ENCODE results near the gene TNFAIP8L3.

The TNFAIP8L3 gene

GRCh38 chr15:51114437-51115119 is 19.9 kb upstream of the TNFAIP8L3 start:
- DNase-seq (ENCODE audit: low spot score), result no peak

DNA sequence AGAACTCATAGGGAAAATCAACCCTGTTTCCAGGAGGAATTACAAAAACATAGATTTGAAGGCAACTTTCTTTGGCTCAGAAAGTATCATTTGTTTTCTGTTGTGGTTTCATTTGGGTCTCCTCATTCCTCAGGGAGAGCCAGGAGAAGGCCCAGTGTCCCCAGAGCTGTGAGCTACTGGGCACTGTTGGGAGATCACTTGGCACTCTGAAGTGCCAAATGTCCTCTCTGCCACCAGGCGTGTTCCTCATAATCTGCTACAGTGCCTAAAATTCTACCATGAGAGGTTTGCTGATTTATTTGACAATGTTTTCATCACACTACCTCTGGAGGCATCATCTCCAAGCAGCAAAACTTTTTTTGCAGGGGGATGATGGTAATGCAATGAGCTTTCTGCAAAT is 17.4 kb upstream of the TNFAIP8L3 start:
- no peak for DNase-seq (ENCODE audit: low spot score)

GRCh38 chr15:51111061-51111460 is 16.4 kb upstream of the TNFAIP8L3 start:
- no peak for DNase-seq (ENCODE audit: low spot score)

- DNase-seq (ENCODE audit: low spot score), result no peak
Measured at GRCh38 chr15:51110171-51110570, 15.5 kb upstream of the TNFAIP8L3 start.

DNA sequence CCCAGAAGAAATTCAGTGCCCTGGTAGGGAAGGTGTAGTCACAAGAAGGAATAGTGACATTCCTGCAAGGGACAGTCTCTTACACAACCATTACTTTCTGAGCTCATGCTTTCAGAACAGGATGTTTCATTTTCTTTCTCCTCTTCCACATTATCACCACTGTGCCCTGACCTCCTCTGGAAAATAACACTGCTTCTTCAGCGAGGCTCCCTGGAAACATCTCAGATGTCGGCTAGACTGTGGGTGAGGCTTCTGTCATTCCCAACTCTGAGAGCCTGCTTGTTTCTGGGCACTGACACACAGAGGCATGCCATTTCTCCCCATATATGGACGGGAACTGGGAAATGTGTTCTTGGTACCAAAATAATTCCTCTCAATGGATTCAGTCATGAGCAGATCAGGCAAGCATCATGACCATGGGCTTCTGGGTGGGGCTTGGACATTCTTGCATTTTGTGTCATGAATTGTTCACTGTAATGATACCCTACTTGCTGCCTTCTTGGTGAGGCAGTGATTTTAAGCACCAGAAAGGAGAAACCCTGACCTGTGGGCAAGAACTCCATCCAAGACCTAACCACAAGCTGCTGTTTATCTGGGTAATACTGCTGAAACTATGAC is 14.3 kb upstream of the TNFAIP8L3 start:
- peak; percentile 50 for DNase-seq (ENCODE audit: low spot score)

- DNase-seq (ENCODE audit: low spot score), result no peak
Measured at GRCh38 chr15:51107612-51108011, 12.9 kb upstream of the TNFAIP8L3 start.

DNA sequence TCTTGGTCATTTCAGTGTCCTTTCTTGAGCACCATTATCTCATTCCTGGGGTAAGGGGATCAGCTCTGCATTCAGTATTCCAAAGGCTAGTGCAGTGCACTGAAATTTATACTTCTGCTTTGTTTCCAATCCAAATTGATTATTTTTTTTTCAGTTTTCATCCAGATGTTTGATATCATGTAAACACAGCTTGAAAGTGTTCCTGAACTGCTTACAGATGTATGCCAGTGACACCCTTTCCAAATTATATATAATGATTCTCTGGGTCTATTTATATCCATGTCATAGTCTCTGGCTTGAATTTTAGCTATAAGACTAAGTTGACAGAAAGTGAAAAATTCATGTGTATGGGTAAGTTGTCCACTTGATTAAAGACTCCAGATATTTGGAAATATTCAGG is 11.8 kb upstream of the TNFAIP8L3 start:
- DNase-seq (ENCODE audit: low spot score), result no peak

DNA sequence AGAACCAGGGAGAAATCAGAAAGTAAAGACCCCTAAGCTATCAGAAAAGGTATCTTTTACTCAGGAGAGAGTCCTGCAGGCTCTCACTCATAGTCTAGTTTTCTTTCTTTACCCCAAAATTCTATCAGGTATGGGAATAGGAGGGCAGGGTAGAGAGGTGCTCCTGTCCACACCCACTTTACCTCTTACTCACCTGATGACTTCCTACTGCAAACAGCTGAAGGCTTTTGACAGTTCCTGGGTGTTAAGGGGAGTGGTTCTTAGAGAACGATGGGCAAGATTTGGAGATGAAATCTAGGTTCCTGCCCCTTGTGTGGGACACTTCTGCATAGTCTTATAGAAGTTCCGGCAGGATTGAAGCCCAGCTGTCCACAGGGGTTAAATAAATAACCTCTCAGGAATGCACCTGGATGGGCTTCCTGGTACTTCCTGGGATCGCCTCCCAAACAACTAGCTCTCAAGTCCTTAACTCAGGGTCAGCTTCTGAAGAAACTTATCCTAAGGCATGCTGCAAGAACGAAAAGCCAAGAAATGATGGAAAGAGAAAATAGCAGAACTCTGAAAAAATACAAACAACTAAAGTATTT is 10.8 kb upstream of the TNFAIP8L3 start:
- peak; percentile 15 for DNase-seq (ENCODE audit: low spot score)

DNA sequence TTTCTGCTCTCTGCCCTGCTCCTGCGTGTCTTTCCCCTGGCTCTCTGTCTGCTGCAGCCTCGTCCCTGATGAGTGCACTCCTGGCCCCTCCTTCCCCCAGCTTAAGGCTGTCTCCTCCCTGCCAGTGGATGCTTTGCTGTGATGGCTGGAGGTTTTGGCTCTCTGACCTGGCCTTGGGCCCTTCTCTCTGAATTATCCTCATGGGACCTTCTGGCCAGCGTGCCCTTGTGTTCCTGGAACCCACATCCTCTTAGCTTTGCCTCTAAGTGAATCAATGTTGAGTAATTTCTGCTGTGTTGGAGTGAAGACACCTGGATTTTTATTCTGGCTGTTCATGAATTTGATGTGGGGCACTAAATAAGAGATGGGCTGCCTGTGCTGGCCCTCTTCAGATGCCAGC is 9.8 kb upstream of the TNFAIP8L3 start:
- DNase-seq (ENCODE audit: low spot score), result no peak

DNA sequence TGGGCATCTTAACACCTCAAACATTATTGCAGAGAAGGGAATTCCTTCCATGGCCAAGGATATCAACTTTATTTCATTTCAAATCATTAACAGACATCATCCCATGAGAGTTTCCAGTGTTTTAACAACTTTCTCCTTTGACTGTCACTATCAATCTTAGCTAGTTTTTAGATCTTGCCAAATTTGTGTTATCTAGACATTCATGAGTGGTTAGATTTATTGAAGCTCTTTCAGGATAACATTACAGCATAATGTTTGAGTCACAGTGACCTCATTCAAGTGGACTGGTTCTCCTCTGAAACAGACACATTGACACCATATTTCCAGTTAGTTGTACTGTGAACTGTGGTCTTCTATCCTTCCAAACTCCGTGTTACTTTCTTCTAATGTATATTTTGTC is 8.6 kb upstream of the TNFAIP8L3 start:
- DNase-seq (ENCODE audit: low spot score), result peak; percentile 4

- no peak for DNase-seq (ENCODE audit: low spot score)
Measured at GRCh38 chr15:51100785-51101489, 6.2 kb upstream of the TNFAIP8L3 start.

- no peak for DNase-seq (ENCODE audit: low spot score)
Measured at GRCh38 chr15:51099185-51099584, 4.5 kb upstream of the TNFAIP8L3 start.

- DNase-seq (ENCODE audit: low spot score), result no peak
Measured at GRCh38 chr15:51098331-51098619, 3.6 kb upstream of the TNFAIP8L3 start.

GRCh38 chr15:51097553-51098330 is 3.0 kb upstream of the TNFAIP8L3 start:
- peak; percentile 32 for DNase-seq (ENCODE audit: low spot score)

GRCh38 chr15:51096976-51097375 is 2.3 kb upstream of the TNFAIP8L3 start:
- no peak for DNase-seq (ENCODE audit: low spot score)

GRCh38 chr15:51095681-51096331 is 1.1 kb upstream of the TNFAIP8L3 start:
- no peak for DNase-seq (ENCODE audit: low spot score)

DNA sequence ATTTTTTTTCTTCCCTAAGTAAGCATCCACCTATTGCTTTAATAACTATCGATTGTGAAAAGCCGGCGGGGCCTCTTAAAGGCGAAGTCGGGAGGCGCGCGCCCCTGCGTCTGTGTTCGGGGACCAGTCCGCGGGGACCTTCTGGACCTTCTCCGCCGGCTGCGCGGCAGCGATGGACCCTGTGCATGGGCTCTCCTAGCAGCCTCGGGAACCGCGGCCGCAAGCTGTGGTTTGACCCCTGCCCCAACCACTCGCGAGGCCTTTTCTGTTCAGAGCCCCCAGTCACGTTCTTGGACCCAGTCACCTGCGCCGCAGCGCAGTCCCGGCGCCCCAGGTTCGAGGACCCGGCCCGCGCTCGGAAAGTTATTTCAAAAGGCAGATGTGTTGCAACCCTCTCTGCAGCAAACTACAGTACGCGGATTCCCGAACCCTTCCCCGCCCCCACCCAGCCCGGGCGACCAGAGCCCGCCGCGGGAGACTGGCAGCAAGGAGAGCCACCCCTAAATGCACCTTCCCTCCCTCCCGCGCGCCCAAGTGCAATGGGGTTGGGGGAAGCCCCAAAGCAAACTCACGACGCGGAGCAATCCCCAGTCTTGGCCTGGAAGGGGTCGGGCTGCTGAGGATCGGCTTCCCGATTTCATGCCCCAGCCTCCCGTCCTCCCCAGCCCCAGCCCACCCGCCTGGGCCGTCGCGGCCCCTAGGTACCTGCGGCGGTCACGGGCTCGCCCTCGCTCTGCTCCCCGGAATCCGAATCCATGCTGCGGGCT is 684 bp downstream of the TNFAIP8L3 start:
- DNase-seq (ENCODE audit: low spot score), result no peak

- no peak for DNase-seq (ENCODE audit: low spot score)
Measured at GRCh38 chr15:51093488-51093838, 1.2 kb downstream of the TNFAIP8L3 start.

DNA sequence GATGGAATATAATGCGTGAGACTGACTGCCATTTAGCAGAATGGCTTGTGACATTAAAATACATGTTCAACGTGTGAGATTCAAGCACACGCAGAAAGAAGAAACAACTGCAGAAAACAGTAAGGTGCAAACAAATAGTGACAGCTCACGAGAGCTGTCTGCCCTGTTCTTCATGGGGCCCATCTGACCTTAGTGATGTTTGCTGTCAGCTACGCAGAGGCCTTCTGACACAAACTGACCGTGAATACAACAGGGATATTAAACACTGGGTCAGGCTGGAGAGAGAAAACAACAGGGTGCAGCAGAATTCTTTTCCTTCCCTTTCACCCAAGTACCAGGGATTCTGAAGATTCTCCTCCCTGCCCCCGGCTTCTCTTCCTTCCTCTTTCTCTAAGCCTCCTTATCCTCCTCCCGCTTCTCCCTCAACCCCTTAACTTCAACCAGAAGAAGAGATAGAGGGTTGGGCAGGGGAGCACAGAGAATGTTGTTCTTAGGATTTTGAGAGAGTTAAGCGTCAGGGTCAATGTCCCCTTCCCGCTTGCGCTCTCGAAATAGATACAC is 2.1 kb downstream of the TNFAIP8L3 start:
- DNase-seq (ENCODE audit: low spot score), result no peak

- no peak for DNase-seq (ENCODE audit: low spot score)
Measured at GRCh38 chr15:51090753-51091152, 4.0 kb downstream of the TNFAIP8L3 start.

Measured in kidney tubule cell (primary cell).